Gastrocnemius medialis (tissue), 4 donors: ENCODE results near the gene SETD5. TPM values are rescaled to one million over a fixed set of nuclear protein-coding genes. Genes with fewer than 3 reads are reported as not detected.
A peak's percentile ranks its signal among the peaks of the same experiment; 100 is the strongest.

Experiments
- ATAC-seq, 2 donors: fragments of 150-250 bp; one replicate each; pipeline ENCODE4 v1.9.1; 2016
- DNase-seq, 2 donors: peaks; one replicate each; pipeline ENCODE4 v3.0.0-alpha.2; 2019
- H3K27ac ChIP-seq, 4 donors: fragments of 200-600 bp; sonication (generic); 1 replicate in 1 of 4; 2 replicates in 3 of 4; pipeline ENCODE4 v1.5.1; 2016 to 2018; ENCODE audit warnings: mild to moderate bottlenecking in 2 of 4, moderate library complexity in 1 of 4
- H3K27me3 ChIP-seq, 3 donors: fragments of 200-600 bp; sonication (generic) in 2 of 3; 1 replicate in 1 of 3; 2 replicates in 2 of 3; pipeline versions ENCODE4 v1.5.1 to v1.6.0; 2016 to 2019; ENCODE audit warnings: mild to moderate bottlenecking in 1 of 3, moderate library complexity in 1 of 3
- H3K36me3 ChIP-seq, 2 donors: fragments of 200-600 bp; sonication (generic) in 1 of 2; one replicate each; pipeline ENCODE4 v1.5.1; 2017 to 2018
- H3K4me1 ChIP-seq, 2 donors: fragments of 200-600 bp; sonication (generic) in 1 of 2; one replicate each; pipeline ENCODE4 v1.5.1; 2016 to 2017; ENCODE audit warnings: mild to moderate bottlenecking in 2 of 2
- H3K4me3 ChIP-seq, 4 donors: fragments of 200-600 bp; sonication (generic) in 3 of 4; 1 replicate in 1 of 4; 2 replicates in 3 of 4; pipeline ENCODE4 v1.5.1; 2016 to 2019; ENCODE audit warnings: mild to moderate bottlenecking in 2 of 4
- H3K9me3 ChIP-seq, 3 donors: fragments of 200-600 bp; sonication (generic) in 2 of 3; 1 replicate in 1 of 3; 2 replicates in 2 of 3; pipeline ENCODE4 v1.5.1; 2016 to 2019
- POLR2A ChIP-seq, 2 donors: fragments of 450-650 bp; IDR thresholded peaks; one replicate each; pipeline ENCODE4 v1.6.1; 2017; ENCODE audit warnings: antibody characterized with exemption in 2 of 2, mild to moderate bottlenecking in 2 of 2, moderate library complexity in 2 of 2
- in situ Hi-C, 4 donors: fragments of 200-750 bp; cut with MboI; loops; one replicate each; pipeline versions ENCODE4 v1.15.0 to v1.8.0; 2017; ENCODE audit warnings: low sequenced_read_pairs in 4 of 4
- intact Hi-C: fragments of 100-400 bp; cut with DNase I; formaldehyde crosslinking; loops from one replicate; pipeline ENCODE4 v1.15.1; 2023; ENCODE audit warnings: low total_unique reads
- total RNA-seq, 4 donors: library from RNA; depleted of rRNA; stranded (reverse); fragments of >200 nt; gene quantifications; one replicate each; pipeline versions ENCODE4 v1.1.0 to v1.2.3, GENCODE V29; 2016
- TF ChIP-seq, protein P1 (sequence below), 5 experiments: fragments of 450-650 bp in 3 of 5; fragments of 200-600 bp in 2 of 5; sonication (generic) in 2 of 5; IDR thresholded peaks in 4 of 5; conservative IDR thresholded peaks in 1 of 5; 1 replicate in 4 of 5; 2 replicates in 1 of 5; pipeline ENCODE4 v1.5.1; 2016 to 2019; ENCODE audit warnings: antibody characterized with exemption in 5 of 5, mild to moderate bottlenecking in 3 of 5, moderate library complexity in 3 of 5

SETD5 gene
- total RNA-seq, 4 donors from 2014 or later: 28.9 to 43.3 (median 41.0) TPM

DNA sequence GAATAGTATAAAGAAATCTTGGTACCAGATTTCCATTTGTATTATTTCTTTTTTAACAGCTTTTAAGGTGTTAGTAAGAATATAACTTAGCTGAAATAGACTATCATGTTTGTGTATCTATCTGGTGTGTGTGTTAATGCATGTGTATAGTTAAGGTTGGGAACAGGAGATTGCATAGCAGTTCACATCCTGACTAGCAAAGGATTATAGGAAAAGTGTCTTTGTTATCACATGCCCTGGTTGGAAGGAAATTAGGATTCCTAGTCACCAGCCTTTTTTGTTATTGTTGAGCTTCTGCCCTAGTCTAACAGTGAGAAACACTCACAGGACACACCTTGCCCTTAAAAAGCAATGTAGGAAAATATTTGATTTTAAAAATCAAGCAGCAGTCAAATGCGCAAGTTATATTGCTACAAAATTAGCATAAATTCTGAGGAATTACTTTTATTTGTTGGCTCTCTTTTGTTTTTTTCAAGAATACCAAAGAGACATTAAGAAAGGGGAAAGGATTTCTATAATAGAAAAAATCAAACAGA lies 58.2 kb downstream of the SETD5 start:
- H3K27ac ChIP-seq: no peak overlapping the region
- H3K4me1 ChIP-seq: no peaks in the 10 kb centered on the region
- no peak for TF ChIP-seq POLR2A (IDR thresholded peaks at IDR 0.05)
- TF ChIP-seq, protein P1, sequence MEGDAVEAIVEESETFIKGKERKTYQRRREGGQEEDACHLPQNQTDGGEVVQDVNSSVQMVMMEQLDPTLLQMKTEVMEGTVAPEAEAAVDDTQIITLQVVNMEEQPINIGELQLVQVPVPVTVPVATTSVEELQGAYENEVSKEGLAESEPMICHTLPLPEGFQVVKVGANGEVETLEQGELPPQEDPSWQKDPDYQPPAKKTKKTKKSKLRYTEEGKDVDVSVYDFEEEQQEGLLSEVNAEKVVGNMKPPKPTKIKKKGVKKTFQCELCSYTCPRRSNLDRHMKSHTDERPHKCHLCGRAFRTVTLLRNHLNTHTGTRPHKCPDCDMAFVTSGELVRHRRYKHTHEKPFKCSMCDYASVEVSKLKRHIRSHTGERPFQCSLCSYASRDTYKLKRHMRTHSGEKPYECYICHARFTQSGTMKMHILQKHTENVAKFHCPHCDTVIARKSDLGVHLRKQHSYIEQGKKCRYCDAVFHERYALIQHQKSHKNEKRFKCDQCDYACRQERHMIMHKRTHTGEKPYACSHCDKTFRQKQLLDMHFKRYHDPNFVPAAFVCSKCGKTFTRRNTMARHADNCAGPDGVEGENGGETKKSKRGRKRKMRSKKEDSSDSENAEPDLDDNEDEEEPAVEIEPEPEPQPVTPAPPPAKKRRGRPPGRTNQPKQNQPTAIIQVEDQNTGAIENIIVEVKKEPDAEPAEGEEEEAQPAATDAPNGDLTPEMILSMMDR (IDR thresholded peaks at IDR 0.05 in 4 of 5, conservative IDR thresholded peaks at IDR 0.05 in 1 of 5): no peak
- intact Hi-C loops: no loop called here
- no peaks in the 10 kb centered on the region for H3K9me3 ChIP-seq
- no peak for DNase-seq
- in situ Hi-C loops: loop anchor here in 2 of 4 donors (25.0 kb wide), 1 partner anchor 93 kb away; the partner anchor contains the start of gene THUMPD3 (in 2 of the 2)
- ATAC-seq: no peak
- no peak overlapping the region for H3K4me3 ChIP-seq
- peaks cover 0 to 77% of the 10 kb centered on the region in 2 donors for H3K36me3 ChIP-seq
- no peaks in the 10 kb centered on the region for H3K27me3 ChIP-seq

- TF ChIP-seq, protein P1 (IDR thresholded peaks at IDR 0.05 in 4 of 5, conservative IDR thresholded peaks at IDR 0.05 in 1 of 5): no peak
- TF ChIP-seq POLR2A (IDR thresholded peaks at IDR 0.05): no peak
- in situ Hi-C loops: loop anchor here in 2 of 4 donors (25.0 kb wide), 1 partner anchor 105 kb away; the partner anchor contains the start of gene THUMPD3 (in 2 of the 2)
- H3K4me1 ChIP-seq: no peaks in the 10 kb centered on the region
- DNase-seq (no peak), ATAC-seq (no peak)
- H3K4me3 ChIP-seq: no peak overlapping the region
- H3K9me3 ChIP-seq: no peaks in the 10 kb centered on the region
- intact Hi-C loops: no loop called here
- peaks cover 0 to 91% of the 10 kb centered on the region in 2 donors for H3K36me3 ChIP-seq
- H3K27ac ChIP-seq: no peak overlapping the region
- no peaks in the 10 kb centered on the region for H3K27me3 ChIP-seq
Observed at GRCh38 chr3:9467451-9467850, 70.0 kb downstream of the SETD5 start.

DNA sequence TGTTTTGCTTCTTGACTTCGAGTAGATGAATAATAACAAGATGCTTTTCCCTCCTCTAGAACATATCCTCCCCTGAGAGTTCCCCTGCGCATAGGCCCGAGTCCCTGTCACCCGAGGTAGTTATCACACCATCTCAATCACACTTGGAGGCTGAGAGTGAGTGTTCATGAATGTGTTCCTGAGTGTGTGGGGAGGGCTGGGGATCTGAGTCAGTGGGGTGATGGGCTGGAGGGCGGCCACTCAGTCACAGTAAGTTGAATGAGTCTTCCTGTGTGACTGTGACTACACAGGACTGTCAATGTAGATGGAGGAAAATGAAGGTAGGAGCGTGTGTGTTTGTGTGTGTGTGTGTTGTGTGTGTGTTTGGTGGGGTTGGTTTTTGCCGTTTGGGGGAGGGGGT lies 71.0 kb downstream of the SETD5 start:
- in situ Hi-C loops: loop anchor here in 2 of 4 donors (25.0 kb wide), 1 partner anchor 106 kb away; the partner anchor contains the start of gene THUMPD3 (in 2 of the 2)
- H3K27me3 ChIP-seq: no peaks in the 10 kb centered on the region
- intact Hi-C loops: no loop called here
- DNase-seq (no peak), ATAC-seq (no peak)
- no peak overlapping the region for H3K27ac ChIP-seq
- H3K4me1 ChIP-seq: no peaks in the 10 kb centered on the region
- no peak overlapping the region for H3K4me3 ChIP-seq
- no peak for TF ChIP-seq POLR2A (IDR thresholded peaks at IDR 0.05)
- TF ChIP-seq, protein P1 (IDR thresholded peaks at IDR 0.05 in 4 of 5, conservative IDR thresholded peaks at IDR 0.05 in 1 of 5): no peak
- peaks cover 0 to 98% of the 10 kb centered on the region in 2 donors for H3K36me3 ChIP-seq
- no peaks in the 10 kb centered on the region for H3K9me3 ChIP-seq

GRCh38 chr3:9469986-9470385 lies 72.6 kb downstream of the SETD5 start:
- H3K4me1 ChIP-seq: no peaks in the 10 kb centered on the region
- no peaks in the 10 kb centered on the region for H3K9me3 ChIP-seq
- intact Hi-C loops: loop anchor here (5.0 kb wide), 1 partner anchor 43 kb away; no protein-coding TSS in a partner anchor
- peak overlapping the region in 1 of 4 donors; percentile 39 for H3K27ac ChIP-seq
- H3K27me3 ChIP-seq: no peaks in the 10 kb centered on the region
- ATAC-seq: no peak
- TF ChIP-seq POLR2A (IDR thresholded peaks at IDR 0.05): no peak
- TF ChIP-seq, protein P1 (IDR thresholded peaks at IDR 0.05 in 4 of 5, conservative IDR thresholded peaks at IDR 0.05 in 1 of 5): no peak
- no peak for DNase-seq
- peaks cover 0 to 98% of the 10 kb centered on the region in 2 donors for H3K36me3 ChIP-seq
- no peak overlapping the region for H3K4me3 ChIP-seq
- in situ Hi-C loops: loop anchor here in 2 of 4 donors (25.0 kb wide), 1 partner anchor 108 kb away; the partner anchor contains the start of gene THUMPD3 (in 2 of the 2)
